GM21390 (cell line): ENCODE data around the gene SASH1.

Experiments
- ATAC-seq: cut with Tn5 transposase; IDR thresholded peaks from one replicate; pipeline ENCODE4 v1.9.1; 2021; ENCODE audit not compliant: unreplicated experiment

Gene SASH1

GRCh38 chr6:148342350-148343046 is at the start of gene SASH1:
Gene SASH1 (plus strand): TSS chr6:148342838. CDS start chr6:148343068, 230 bp downstream.
- peak; percentile 65 for ATAC-seq

GRCh38 chr6:148293181-148293995 is 49.2 kb upstream of the SASH1 start:
- no peak for ATAC-seq

- no peak for ATAC-seq
These were observed 48.6 kb upstream of the SASH1 start for GRCh38 chr6:148294059-148294458.

- ATAC-seq: no peak
These were observed 47.3 kb upstream of the SASH1 start for GRCh38 chr6:148295261-148295887.

GRCh38 chr6:148296771-148297170 is 45.9 kb upstream of the SASH1 start:
- ATAC-seq: no peak

- no peak for ATAC-seq
These were observed 44.0 kb upstream of the SASH1 start for GRCh38 chr6:148298683-148299082.

GRCh38 chr6:148303616-148304015 is 39.0 kb upstream of the SASH1 start:
- no peak for ATAC-seq

GRCh38 chr6:148304976-148305375 is 37.7 kb upstream of the SASH1 start:
- ATAC-seq: no peak

GRCh38 chr6:148306286-148306685 is 36.4 kb upstream of the SASH1 start:
- ATAC-seq: no peak

- ATAC-seq: no peak
These were observed 35.2 kb upstream of the SASH1 start for GRCh38 chr6:148307405-148307804.

- ATAC-seq: no peak
These were observed 33.3 kb upstream of the SASH1 start for GRCh38 chr6:148309301-148309700.

GRCh38 chr6:148311966-148312669 is 30.5 kb upstream of the SASH1 start:
- no peak for ATAC-seq

GRCh38 chr6:148313488-148313887 is 29.1 kb upstream of the SASH1 start:
- ATAC-seq: no peak

GRCh38 chr6:148316308-148316707 is 26.3 kb upstream of the SASH1 start:
- no peak for ATAC-seq

- no peak for ATAC-seq
These were observed 25.6 kb upstream of the SASH1 start for GRCh38 chr6:148317051-148317450.

- no peak for ATAC-seq
These were observed 24.9 kb upstream of the SASH1 start for GRCh38 chr6:148317739-148318138.

GRCh38 chr6:148322704-148323103 is 19.9 kb upstream of the SASH1 start:
- no peak for ATAC-seq

GRCh38 chr6:148323344-148323743 is 19.3 kb upstream of the SASH1 start:
- no peak for ATAC-seq

GRCh38 chr6:148324297-148324985 is 18.2 kb upstream of the SASH1 start:
- no peak for ATAC-seq

GRCh38 chr6:148325316-148326068 is 17.1 kb upstream of the SASH1 start:
- ATAC-seq: no peak
